HG02610 (cell line): ENCODE results near the gene NTF4.
"Not testable (repeated sequence)": the region's sequence is repeated elsewhere in the genome, so short reads cannot be mapped to it uniquely, and the experiment has no call there.

Source experiments
- ATAC-seq: cut with Tn5 transposase; IDR thresholded peaks from one replicate; pipeline ENCODE4 v1.9.1; 2021; ENCODE audit warnings: mild to moderate bottlenecking, moderate library complexity; ENCODE audit not compliant: unreplicated experiment

NTF4 gene

GRCh38 chr19:49091391-49092038 lies 26.9 kb upstream of the NTF4 start:
- no peak for ATAC-seq

- ATAC-seq: no peak
Observed at GRCh38 chr19:49086296-49086695, 21.7 kb upstream of the NTF4 start.

- ATAC-seq: no peak
Observed at GRCh38 chr19:49085868-49086232, 21.2 kb upstream of the NTF4 start.

- ATAC-seq: peak; percentile 75
Observed at GRCh38 chr19:49085020-49085867, 20.6 kb upstream of the NTF4 start, which contains the start of gene SNRNP70. TSS of gene SNRNP70 (plus strand) at chr19:49085451. CDS start at chr19:49086415, 964 bp downstream.

GRCh38 chr19:49084206-49085019 lies 19.8 kb upstream of the NTF4 start:
- ATAC-seq: no peak

- no peak for ATAC-seq
Observed at GRCh38 chr19:49081273-49081672, 16.7 kb upstream of the NTF4 start.

- no peak for ATAC-seq
Observed at GRCh38 chr19:49080392-49080791, 15.8 kb upstream of the NTF4 start.

- ATAC-seq: not testable (repeated sequence)
Observed at GRCh38 chr19:49074869-49075268, 10.3 kb upstream of the NTF4 start.

- ATAC-seq: no peak
Observed at GRCh38 chr19:49073514-49074378, 9.1 kb upstream of the NTF4 start.

GRCh38 chr19:49071860-49072547 lies 7.4 kb upstream of the NTF4 start:
- no peak for ATAC-seq

- ATAC-seq: no peak
Observed at GRCh38 chr19:49070416-49070815, 5.8 kb upstream of the NTF4 start.

- ATAC-seq: no peak
Observed at GRCh38 chr19:49069026-49069425, 4.4 kb upstream of the NTF4 start.

- no peak for ATAC-seq
Observed at GRCh38 chr19:49067554-49067953, 2.9 kb upstream of the NTF4 start.

GRCh38 chr19:49065905-49066512 lies 1.4 kb upstream of the NTF4 start:
- ATAC-seq: no peak

GRCh38 chr19:49064029-49064629 lies 489 bp downstream of the NTF4 start:
- no peak for ATAC-seq

GRCh38 chr19:49061445-49061844 lies 3.2 kb downstream of the NTF4 start:
- ATAC-seq: no peak

GRCh38 chr19:49061000-49061399 lies 3.6 kb downstream of the NTF4 start:
- no peak for ATAC-seq

- ATAC-seq: no peak
Observed at GRCh38 chr19:49059053-49059452, 5.6 kb downstream of the NTF4 start.

- ATAC-seq: no peak
Observed at GRCh38 chr19:49058562-49058961, 6.1 kb downstream of the NTF4 start.
